ENCODE results near the gene MAMLD1.

DNA sequence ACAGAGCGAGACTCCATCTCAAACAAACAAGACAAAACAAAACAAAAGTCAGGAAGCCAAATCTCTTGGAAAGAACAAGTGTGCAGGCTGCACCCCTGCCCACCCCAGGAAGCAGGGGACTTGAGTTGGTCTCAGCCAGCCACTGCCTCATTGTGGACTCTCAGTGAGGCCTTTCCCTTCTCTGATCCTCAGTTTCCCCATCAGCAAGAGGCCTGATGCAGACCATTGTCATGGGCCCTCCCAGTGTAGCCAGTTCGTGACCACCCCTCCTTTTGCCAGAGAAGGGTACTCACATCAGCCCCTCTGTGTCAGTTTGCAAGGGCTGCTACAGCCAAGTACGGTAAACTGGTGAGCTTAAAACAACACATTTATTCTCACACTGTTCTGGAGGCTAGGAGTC is 48.9 kb upstream of the MAMLD1 start:
- TF ChIP-seq CTCF (optimal IDR thresholded peaks at IDR 0.05 in 1 of 3, IDR thresholded peaks at IDR 0.05 in 1 of 3, conservative IDR thresholded peaks at IDR 0.05 in 1 of 3; ENCODE audit: extremely low read depth in 1 of 3, insufficient read depth in 2 of 3, low read length in 3 of 3), result no peak
- no peak for TF ChIP-seq EZH2 (IDR thresholded peaks at IDR 0.05; ENCODE audit: low read length)

Measured in keratinocyte (primary cell).